Left lung (tissue), 10 donors: ENCODE measurements around the gene UGT1A4. TPM values are rescaled to one million over a fixed set of nuclear protein-coding genes. Genes with fewer than 3 reads are reported as not detected.

Source experiments
- ATAC-seq: fragments of 200-7000 bp; cut with Tn5 transposase; one replicate; pipeline ENCODE4 v1.9.1; 2020; ENCODE audit warnings: moderate library complexity
- DNase-seq, 4 donors: peaks; one replicate each; pipeline ENCODE4 v3.0.0-alpha.2; 2013 to 2020
- H3K27ac ChIP-seq, 2 donors: fragments of 200-600 bp; sonication (generic) in 1 of 2; one replicate each; pipeline versions ENCODE4 v1.5.0 to v1.8.0; 2020 to 2021
- H3K27me3 ChIP-seq, 2 donors: fragments of 200-600 bp; sonication (generic) in 1 of 2; one replicate each; pipeline versions ENCODE4 v1.5.0 to v1.8.0; 2020 to 2021
- H3K36me3 ChIP-seq, 2 donors: fragments of 200-600 bp; sonication (generic) in 1 of 2; one replicate each; pipeline versions ENCODE4 v1.5.0 to v1.8.0; 2020 to 2021
- H3K4me1 ChIP-seq, 2 donors: fragments of 200-600 bp; one replicate each; pipeline ENCODE4 v1.8.0; 2021
- H3K4me3 ChIP-seq, 2 donors: fragments of 200-600 bp; sonication (generic) in 1 of 2; one replicate each; pipeline versions ENCODE4 v1.5.0 to v1.8.0; 2020 to 2021; ENCODE audit warnings: mild to moderate bottlenecking in 1 of 2
- H3K9me3 ChIP-seq, 2 donors: fragments of 200-600 bp; sonication (generic) in 1 of 2; one replicate each; pipeline versions ENCODE4 v1.5.0 to v1.8.0; 2020 to 2021
- CTCF ChIP-seq, 2 donors: fragments of 200-600 bp; sonication (generic) in 1 of 2; IDR thresholded peaks; one replicate each; pipeline versions ENCODE4 v1.5.0 to v1.8.0; 2021; ENCODE audit warnings: antibody characterized with exemption in 2 of 2
- intact Hi-C, 2 donors: fragments of 100-400 bp; cut with DNase I; formaldehyde crosslinking; loops; one replicate each; pipeline versions ENCODE4 v1.11.2 to v1.14.2; 2022
- polyA plus RNA-seq, 6 donors: library from polyadenylated mRNA; unstranded; fragments of 120-200 nt; gene quantifications; one replicate each; pipeline ENCODE4 v1.2.1, GENCODE V29; 2013; ENCODE audit not compliant: insufficient read length in 6 of 6
- total RNA-seq, 2 donors: library from RNA; stranded (reverse); fragmentation: NEBNext Ultra II Directional; extraction: Animal tissue kit (Norgen Biotek cat#: 25700); gene quantifications; one replicate each; pipeline ENCODE4 v1.2.1, GENCODE V29; 2021
- donor health status: DM: no; HTN: yes; CAD: no.
- donor health status: DM: no; HTN: no; CAD: no.

Gene UGT1A4
- total and polyA plus RNA-seq, 8 donors: not detected

- Histone ChIP-seq H3K4me1 (no peaks in the 10 kb centered on the region), H3K27me3 (peaks cover 0 to 6% of the 10 kb centered on the region in 2 donors), H3K36me3 (no peaks in the 10 kb centered on the region), H3K9me3 (no peaks in the 10 kb centered on the region), H3K4me3 (no peak overlapping the region), H3K27ac (no peak overlapping the region)
- ATAC-seq (no peak), DNase-seq (no peak)
- TF ChIP-seq CTCF (IDR thresholded peaks at IDR 0.05): no peak
- intact Hi-C loops: no loop called here
Measured at GRCh38 chr2:233791883-233792329, 73.4 kb downstream of the UGT1A4 start.

- H3K4me1 ChIP-seq: no peaks in the 10 kb centered on the region
- H3K9me3 ChIP-seq: no peaks in the 10 kb centered on the region
- no peak overlapping the region for H3K27ac ChIP-seq
- no peaks in the 10 kb centered on the region for H3K36me3 ChIP-seq
- intact Hi-C loops: no loop called here
- ATAC-seq: no peak
- no peak overlapping the region for H3K4me3 ChIP-seq
- no peak for TF ChIP-seq CTCF (IDR thresholded peaks at IDR 0.05)
- peaks cover 0 to 6% of the 10 kb centered on the region in 2 donors for H3K27me3 ChIP-seq
- DNase-seq: no peak
Measured at GRCh38 chr2:233792720-233793119, 74.2 kb downstream of the UGT1A4 start.

- peak in 1 of 4 donors; percentile 44 for DNase-seq
- TF ChIP-seq CTCF (IDR thresholded peaks at IDR 0.05): no peak
- Histone ChIP-seq H3K4me3 (no peak overlapping the region), H3K9me3 (no peaks in the 10 kb centered on the region), H3K36me3 (no peaks in the 10 kb centered on the region), H3K27me3 (peaks cover 0 to 6% of the 10 kb centered on the region in 2 donors), H3K27ac (no peak overlapping the region), H3K4me1 (no peaks in the 10 kb centered on the region)
- peak; percentile 65 for ATAC-seq
- intact Hi-C loops: no loop called here
Measured at GRCh38 chr2:233793465-233794127, 75.1 kb downstream of the UGT1A4 start.

- intact Hi-C loops: no loop called here
- H3K27me3 ChIP-seq: peaks cover 0 to 6% of the 10 kb centered on the region in 2 donors
- no peak overlapping the region for H3K27ac ChIP-seq
- H3K4me3 ChIP-seq: no peak overlapping the region
- H3K9me3 ChIP-seq: no peaks in the 10 kb centered on the region
- DNase-seq (peak in 1 of 4 donors; percentile 13), ATAC-seq (peak; percentile 67)
- TF ChIP-seq CTCF (IDR thresholded peaks at IDR 0.05): no peak
- no peaks in the 10 kb centered on the region for H3K4me1 ChIP-seq
- H3K36me3 ChIP-seq: no peaks in the 10 kb centered on the region
Measured at GRCh38 chr2:233794128-233794658, 75.7 kb downstream of the UGT1A4 start.

GRCh38 chr2:233795735-233796171 lies 77.2 kb downstream of the UGT1A4 start:
- peaks cover 0 to 6% of the 10 kb centered on the region in 2 donors for H3K27me3 ChIP-seq
- H3K4me1 ChIP-seq: no peaks in the 10 kb centered on the region
- H3K4me3 ChIP-seq: no peak overlapping the region
- DNase-seq: no peak
- intact Hi-C loops: no loop called here
- TF ChIP-seq CTCF (IDR thresholded peaks at IDR 0.05): no peak
- H3K27ac ChIP-seq: no peak overlapping the region
- no peaks in the 10 kb centered on the region for H3K9me3 ChIP-seq
- H3K36me3 ChIP-seq: no peaks in the 10 kb centered on the region
- ATAC-seq: no peak
